WTC11 (cell line): ENCODE results near the gene CRYBB1.

ENCODE experiments used
- ATF1 ChIP-seq: sonication (generic); formaldehyde crosslinking; IDR thresholded peaks from 2 replicates; pipeline ENCODE4 v1.8.1; 2023; ENCODE audit warnings: mild to moderate bottlenecking, moderate library complexity, missing genetic modification reagents
- CREB1 ChIP-seq: sonication (generic); formaldehyde crosslinking; IDR thresholded peaks from 2 replicates; pipeline ENCODE4 v1.8.0; 2023; ENCODE audit warnings: mild to moderate bottlenecking, missing genetic modification reagents
- CTCF ChIP-seq: fragments of 200-600 bp; IDR thresholded peaks from 2 replicates; pipeline ENCODE4 v1.8.0; 2022; ENCODE audit warnings: antibody characterized with exemption
- E2F4 ChIP-seq: sonication (generic); formaldehyde crosslinking; IDR thresholded peaks from 2 replicates; pipeline ENCODE4 v1.8.1; 2022; ENCODE audit warnings: low read depth, mild to moderate bottlenecking, moderate library complexity, missing genetic modification reagents, borderline replicate concordance
- ETV6 ChIP-seq: sonication (generic); formaldehyde crosslinking; IDR thresholded peaks from 2 replicates; pipeline ENCODE4 v1.8.1; 2022; ENCODE audit warnings: mild to moderate bottlenecking, missing genetic modification reagents
- FOXK1 ChIP-seq: sonication (generic); formaldehyde crosslinking; IDR thresholded peaks from 2 replicates; pipeline ENCODE4 v1.8.0; 2022; ENCODE audit warnings: mild to moderate bottlenecking, moderate library complexity, missing genetic modification reagents
- HMGXB4 ChIP-seq: sonication (generic); formaldehyde crosslinking; IDR thresholded peaks from 2 replicates; pipeline ENCODE4 v1.8.1; 2023; ENCODE audit warnings: mild to moderate bottlenecking, moderate library complexity, missing genetic modification reagents
- JUN ChIP-seq: sonication (generic); formaldehyde crosslinking; IDR thresholded peaks from 2 replicates; pipeline ENCODE4 v1.8.0; 2023; ENCODE audit warnings: mild to moderate bottlenecking, missing genetic modification reagents
- MAX ChIP-seq: sonication (generic); formaldehyde crosslinking; IDR thresholded peaks from 2 replicates; pipeline ENCODE4 v1.8.0; 2022; ENCODE audit warnings: mild to moderate bottlenecking, missing genetic modification reagents
- NR2C2 ChIP-seq: sonication (generic); formaldehyde crosslinking; IDR thresholded peaks from 2 replicates; pipeline ENCODE4 v1.8.0; 2022; ENCODE audit warnings: mild to moderate bottlenecking, missing genetic modification reagents
- SMAD3 ChIP-seq: sonication (generic); formaldehyde crosslinking; IDR thresholded peaks from 2 replicates; pipeline ENCODE4 v1.8.0; 2022; ENCODE audit warnings: missing genetic modification reagents, mild to moderate bottlenecking, borderline replicate concordance
- TCF7 ChIP-seq: sonication (generic); formaldehyde crosslinking; IDR thresholded peaks from 2 replicates; pipeline ENCODE4 v1.8.0; 2022; ENCODE audit warnings: mild to moderate bottlenecking, low read depth, missing genetic modification reagents, moderate library complexity
- USF2 ChIP-seq: sonication (generic); formaldehyde crosslinking; IDR thresholded peaks from 2 replicates; pipeline ENCODE4 v1.8.1; 2023; ENCODE audit warnings: mild to moderate bottlenecking, missing genetic modification reagents, moderate library complexity
- ZNF512 ChIP-seq: sonication (generic); formaldehyde crosslinking; IDR thresholded peaks from 2 replicates; pipeline ENCODE4 v1.8.1; 2022; ENCODE audit warnings: missing genetic modification reagents, borderline replicate concordance

GRCh38 chr22:26650722-26651421 lies 33.0 kb upstream of the CRYBB1 start:
- TF ChIP-seq FOXK1 = no peak
- no peak for TF ChIP-seq ZNF512 (CRISPR knock-in tag)
- TF ChIP-seq TCF7 (CRISPR knock-in tag) = no peak
- no peak for TF ChIP-seq CTCF
- TF ChIP-seq JUN = no peak
- no peak for TF ChIP-seq E2F4
- no peak for TF ChIP-seq USF2 (CRISPR knock-in tag)
- no peak for TF ChIP-seq CREB1 (CRISPR knock-in tag)
- no peak for TF ChIP-seq SMAD3 (CRISPR knock-in tag)
- TF ChIP-seq ETV6 (CRISPR knock-in tag) = no peak
- no peak for TF ChIP-seq HMGXB4 (CRISPR knock-in tag)
- no peak for TF ChIP-seq MAX (CRISPR knock-in tag)
- TF ChIP-seq NR2C2 (CRISPR knock-in tag) = no peak
- no peak for TF ChIP-seq ATF1 (CRISPR knock-in tag)
